Ureter (tissue), 1 donor: ENCODE data around the gene BRICD5. TPM values are rescaled to one million over a fixed set of nuclear protein-coding genes. Genes with fewer than 3 reads are reported as not detected.

Source experiments
- DNase-seq: peaks from one replicate; pipeline ENCODE4 v3.0.0-alpha.2; 2020; ENCODE audit warnings: low spot score
- total RNA-seq: library from RNA; stranded (reverse); gene quantifications from one replicate; pipeline ENCODE4 v1.2.4, GENCODE V29; 2023
- donor health status: DM: yes; HTN: yes; CAD: no.

BRICD5 gene
- total RNA-seq, 1 donor from 2014 or later = 7.4 TPM

DNA sequence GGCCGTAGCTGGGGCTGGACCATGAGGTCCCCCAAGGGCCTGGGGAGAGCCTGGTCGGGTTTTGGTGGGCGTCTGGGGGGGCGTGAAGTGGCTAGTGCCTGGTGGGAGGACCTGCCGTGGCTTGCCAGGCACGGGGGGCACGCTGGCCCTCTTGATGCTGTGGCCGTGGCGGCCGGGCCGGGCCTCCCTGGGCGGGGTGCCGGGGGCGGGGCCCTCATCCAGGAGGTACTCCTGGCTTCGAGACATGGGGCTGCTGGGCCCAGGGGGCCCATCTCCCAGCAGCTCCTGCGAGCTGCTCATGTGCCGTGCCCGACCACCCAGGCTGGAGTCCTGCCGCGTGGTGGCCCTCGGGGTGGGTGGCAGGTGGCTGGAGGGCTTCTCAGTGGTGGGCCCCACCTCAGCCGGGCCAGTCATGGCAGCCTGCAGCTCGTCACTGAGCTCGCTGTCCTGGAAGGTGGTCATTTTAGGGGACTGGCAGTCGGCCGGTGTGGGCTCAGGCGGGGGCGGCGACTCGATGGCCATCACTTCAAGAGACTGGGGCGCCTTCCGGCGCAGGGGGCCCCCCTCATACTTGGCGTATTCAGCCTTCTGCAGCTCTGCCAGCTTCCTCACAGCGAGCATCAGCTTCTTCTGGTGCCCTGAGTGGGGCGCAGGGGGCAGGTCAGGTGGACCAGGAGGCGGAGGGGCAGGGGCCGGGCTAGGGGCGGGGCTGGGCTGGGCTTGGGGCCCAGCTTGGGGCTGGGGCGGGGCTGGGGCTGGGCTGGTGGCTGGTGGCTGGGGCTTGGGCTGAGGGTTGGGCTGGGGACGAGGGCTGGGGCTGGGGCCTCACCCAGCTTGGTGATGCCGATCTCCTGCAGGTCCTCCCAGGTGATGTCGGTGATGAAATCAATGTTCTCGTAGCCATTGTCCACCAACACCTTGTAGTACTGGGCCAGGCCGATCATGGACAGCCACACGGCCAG is 29.4 kb downstream of the BRICD5 start:
- DNase-seq = no peak

DNA sequence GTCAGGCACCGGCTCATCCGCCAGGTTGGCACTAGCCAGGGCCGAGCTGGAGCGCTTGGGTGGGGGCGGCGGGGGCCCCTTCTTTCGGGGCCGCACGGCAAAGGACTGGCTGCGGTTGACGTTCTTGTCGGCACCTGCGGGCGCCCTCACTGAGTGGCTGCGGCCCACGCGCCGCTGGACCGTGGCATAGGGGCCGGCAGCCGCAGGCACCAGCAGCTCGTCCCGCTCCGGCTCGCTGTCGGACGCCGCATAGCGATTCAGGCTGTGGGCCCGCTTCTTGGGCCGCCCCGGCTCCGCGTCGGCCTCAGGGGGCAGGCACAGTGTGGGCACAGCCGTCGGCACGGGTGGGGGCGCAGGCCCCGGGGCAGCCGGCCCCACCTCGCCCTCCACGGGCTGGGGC is 30.2 kb downstream of the BRICD5 start:
- no peak for DNase-seq

DNA sequence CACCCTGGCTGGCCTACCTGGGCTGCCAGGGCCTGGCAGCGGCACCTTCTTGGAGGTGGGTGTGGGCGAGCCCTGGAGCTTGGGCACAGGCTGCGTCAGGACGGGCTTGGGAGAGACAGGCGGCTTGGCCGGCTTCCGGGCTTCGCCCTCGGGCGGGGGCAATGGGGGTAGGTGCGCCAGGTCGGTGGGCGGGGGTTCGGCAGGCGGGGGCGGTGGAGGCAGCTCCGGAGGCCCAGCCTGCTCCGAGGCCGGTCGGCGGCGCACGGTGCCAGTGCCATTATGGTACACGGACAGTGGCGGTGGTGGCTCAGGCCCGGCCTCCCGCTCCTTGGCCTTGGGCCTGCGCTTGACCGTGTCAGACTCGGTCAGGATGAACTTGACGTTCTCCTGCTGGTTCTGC is 31.1 kb downstream of the BRICD5 start:
- no peak for DNase-seq

- no peak for DNase-seq
Measured at GRCh38 chr16:2179107-2179501, 31.6 kb downstream of the BRICD5 start.

- DNase-seq = no peak
Measured at GRCh38 chr16:2178321-2179106, 32.1 kb downstream of the BRICD5 start.

DNA sequence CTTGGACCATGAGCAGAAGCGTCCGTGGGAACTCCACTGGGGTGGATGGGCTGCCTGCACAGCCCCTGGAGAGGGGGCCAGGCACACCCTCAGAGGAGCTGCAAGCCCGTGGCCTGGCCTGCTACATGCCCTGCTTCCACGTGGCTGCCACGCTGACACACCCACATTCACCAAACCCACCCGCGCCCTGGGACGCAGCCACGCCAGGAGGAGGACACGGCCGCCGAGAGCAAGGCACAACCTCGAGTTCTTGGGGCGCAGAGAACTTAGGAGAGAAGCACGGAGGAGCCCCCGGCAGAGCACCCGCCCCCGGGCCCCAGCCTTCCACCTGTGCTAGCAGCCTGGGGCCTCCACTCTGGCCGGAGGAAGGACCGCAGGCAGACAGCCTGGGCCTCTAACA is 33.1 kb downstream of the BRICD5 start:
- no peak for DNase-seq

GRCh38 chr16:2177101-2177500 is 33.6 kb downstream of the BRICD5 start:
- DNase-seq = no peak

DNA sequence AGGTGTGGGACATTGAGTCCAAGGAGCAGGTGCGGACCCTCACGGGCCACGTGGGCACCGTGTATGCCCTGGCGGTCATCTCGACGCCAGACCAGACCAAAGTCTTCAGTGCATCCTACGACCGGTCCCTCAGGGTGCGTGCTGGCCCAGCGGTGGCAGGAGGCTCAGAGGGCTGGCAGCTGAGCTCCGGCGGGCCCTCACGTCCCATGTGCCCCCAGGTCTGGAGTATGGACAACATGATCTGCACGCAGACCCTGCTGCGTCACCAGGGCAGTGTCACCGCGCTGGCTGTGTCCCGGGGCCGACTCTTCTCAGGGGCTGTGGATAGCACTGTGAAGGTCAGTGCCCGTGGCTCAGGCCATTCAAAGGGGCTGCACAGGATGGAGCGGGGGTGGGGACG is 34.6 kb downstream of the BRICD5 start:
- no peak for DNase-seq

- DNase-seq = no peak
Measured at GRCh38 chr16:2175454-2175853, 35.2 kb downstream of the BRICD5 start.

DNA sequence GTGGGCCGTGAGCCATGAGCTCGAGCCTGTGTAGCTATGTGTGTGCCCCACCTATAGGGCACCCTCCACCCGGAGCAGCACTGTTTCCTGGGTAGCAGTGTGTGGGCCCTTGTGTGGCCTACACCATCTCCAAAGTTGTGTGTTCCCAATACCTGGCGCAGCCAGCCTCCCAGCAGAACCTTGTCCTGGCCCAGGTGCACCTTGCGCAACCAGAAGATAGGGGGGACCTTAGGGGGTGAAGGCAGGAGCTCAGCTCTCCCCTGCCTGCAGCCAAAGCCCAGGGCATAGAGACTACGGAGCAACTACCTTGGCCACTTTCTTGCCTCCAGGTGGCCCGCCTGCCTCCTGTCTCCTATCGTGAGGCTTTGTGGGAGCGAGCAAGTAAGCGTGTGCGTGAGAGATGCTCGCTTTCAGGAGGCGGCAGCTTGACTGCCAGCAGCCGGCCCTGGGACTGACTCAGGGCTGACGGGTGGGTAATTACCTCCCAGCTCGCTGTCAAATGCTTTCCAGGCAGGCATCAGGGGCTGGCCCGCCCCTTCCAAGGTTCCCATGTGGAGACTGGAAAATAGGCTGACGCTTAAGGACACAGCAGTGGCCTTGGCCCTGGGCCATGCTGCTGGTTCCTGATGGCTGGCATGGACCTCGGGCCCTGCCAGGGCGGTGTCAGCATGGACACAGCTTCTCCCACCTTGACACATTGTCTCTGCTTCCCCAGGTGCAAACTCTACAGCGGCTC is 36.1 kb downstream of the BRICD5 start:
- no peak for DNase-seq

DNA sequence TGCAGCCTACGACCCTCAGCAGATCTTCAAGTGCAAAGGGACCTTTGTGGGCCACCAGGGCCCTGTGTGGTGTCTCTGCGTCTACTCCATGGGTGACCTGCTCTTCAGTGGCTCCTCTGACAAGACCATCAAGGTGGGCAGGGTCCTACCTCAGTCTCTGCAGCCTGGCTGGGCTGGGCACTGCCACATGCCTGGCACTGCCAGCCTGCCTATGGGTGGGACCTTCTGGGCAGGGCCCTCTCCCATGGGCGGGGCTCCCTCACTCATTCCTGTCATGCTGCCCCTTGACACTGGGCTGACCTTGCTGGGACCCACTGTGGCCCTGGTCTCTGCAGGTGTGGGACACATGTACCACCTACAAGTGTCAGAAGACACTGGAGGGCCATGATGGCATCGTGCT is 36.7 kb downstream of the BRICD5 start:
- DNase-seq = no peak

DNA sequence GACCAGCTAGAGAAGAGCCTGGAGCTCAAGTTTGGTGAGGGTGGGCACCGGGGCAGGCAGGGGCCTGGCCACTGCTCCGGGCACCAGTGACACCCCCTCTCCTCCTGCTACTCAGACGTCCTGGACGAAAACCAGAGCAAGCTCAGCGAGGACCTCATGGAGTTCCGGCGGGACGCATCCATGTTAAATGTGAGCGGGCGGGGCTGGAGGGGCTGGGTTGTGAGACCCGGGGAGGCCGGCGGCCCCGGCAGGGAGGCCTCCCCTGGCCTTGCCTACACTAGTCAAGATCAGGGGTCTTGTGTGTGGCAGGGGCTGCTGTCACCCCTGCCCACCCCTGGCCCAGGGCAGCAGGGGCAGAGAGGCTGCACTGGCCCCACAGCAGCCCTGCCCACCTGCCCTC is 37.3 kb downstream of the BRICD5 start:
- no peak for DNase-seq

DNA sequence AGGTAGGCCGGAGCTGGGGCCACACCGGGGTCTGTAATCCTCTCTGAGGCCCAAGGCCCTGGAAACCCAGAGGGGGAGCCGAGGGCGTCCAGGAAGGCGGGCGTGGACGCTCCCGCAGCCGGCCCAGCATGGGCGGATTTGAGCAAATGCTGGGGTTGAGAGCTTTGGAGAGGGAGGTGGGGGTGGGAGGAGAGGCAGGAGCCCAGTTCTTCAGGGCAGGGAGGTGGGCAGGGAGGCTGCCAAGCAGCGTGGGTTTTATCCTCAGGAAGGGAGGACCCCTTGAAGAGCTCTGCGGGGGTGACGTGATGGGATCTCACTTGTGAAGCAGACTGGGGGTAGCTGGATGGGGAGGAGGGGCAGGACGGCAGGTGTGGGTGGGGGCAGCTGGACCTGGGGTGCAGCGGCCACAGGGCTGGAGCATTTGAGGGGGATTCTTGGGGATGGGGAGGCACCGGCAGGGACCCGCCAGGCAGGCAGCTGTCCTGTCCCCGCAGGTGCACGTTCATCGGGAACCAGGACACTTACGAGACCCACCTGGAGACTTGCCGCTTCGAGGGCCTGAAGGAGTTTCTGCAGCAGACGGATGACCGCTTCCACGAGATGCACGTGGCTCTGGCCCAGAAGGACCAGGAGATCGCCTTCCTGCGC is 37.9 kb downstream of the BRICD5 start:
- no peak for DNase-seq

GRCh38 chr16:2171601-2172178 is 39.0 kb downstream of the BRICD5 start:
- DNase-seq = no peak

GRCh38 chr16:2170587-2171435 is 39.9 kb downstream of the BRICD5 start:
- no peak for DNase-seq

- DNase-seq = no peak
Measured at GRCh38 chr16:2170080-2170479, 40.6 kb downstream of the BRICD5 start.

- no peak for DNase-seq
Measured at GRCh38 chr16:2167068-2167638, 43.5 kb downstream of the BRICD5 start.

DNA sequence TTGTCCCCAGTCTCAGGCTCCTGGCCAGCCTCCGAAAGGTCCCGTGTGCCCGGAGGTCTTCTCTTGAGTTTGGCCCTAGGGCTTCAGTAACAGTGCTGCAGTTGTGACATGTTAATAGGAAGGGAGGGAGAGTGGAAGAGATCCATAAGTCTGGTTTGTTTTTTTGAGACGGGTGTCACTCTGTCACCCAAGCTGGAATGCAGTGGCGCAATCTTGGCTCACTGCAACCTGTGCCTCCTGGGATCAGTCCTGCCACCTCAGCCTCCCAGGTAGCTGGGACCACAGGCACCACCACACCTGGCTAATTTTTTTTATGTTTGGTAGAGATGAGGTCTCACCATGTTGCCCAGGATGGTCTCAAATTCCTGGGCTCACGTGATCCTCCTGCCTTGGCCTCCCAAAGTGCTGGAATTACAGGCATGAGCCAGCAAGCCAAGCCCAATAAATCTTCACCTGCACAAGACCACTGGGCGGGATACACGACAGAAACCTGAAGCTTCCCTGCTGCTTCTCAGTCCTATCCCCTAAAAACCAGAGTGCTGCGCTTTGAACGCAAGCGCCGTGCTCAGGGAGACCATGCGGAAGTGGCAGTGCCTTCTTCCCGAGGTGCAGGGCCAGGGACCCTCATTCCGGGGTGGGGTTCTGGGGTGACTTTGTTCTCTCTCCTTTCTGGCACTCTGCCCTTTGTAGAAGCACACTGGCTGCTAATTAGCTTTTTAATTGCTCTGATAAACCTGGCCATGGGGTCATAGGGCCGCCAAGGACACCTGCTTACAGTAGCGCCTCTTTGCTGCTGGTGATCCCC is 44.2 kb downstream of the BRICD5 start:
- no peak for DNase-seq

DNA sequence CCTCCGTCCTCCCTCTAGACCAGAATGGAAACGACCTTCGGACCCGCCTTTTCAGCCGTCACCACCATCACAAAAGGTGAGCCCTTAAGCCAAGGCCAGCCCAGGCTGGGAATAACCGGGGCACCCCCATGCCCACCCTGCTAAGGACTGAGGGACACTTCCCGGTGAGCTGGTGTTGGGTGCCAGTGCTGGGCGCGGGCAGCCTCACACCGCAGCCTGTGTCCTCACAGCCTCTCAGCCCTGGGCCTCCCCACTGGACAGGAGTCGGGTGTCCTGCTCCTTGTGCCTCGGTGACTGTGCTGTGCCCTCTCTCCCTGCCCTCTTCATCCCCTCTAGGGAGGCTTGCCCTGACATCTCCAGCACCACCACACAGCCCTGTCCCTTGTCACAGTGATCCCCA is 44.8 kb downstream of the BRICD5 start:
- no peak for DNase-seq
